IPS-18a (cell line): ENCODE data around the gene MRPL1.

Experiments used
- H3K27ac ChIP-seq: one replicate; pipeline ENCODE4 v1.5.1; 2013; ENCODE audit warnings: low read length
- H3K27me3 ChIP-seq: one replicate; pipeline ENCODE4 v1.6.1; 2013; ENCODE audit warnings: mild to moderate bottlenecking, low read length; ENCODE audit not compliant: control insufficient read depth, insufficient read depth
- H3K36me3 ChIP-seq: one replicate; pipeline ENCODE4 v1.6.1; 2013; ENCODE audit warnings: low read depth, low read length; ENCODE audit not compliant: control insufficient read depth
- H3K4me1 ChIP-seq: one replicate; pipeline ENCODE4 v1.6.1; 2013; ENCODE audit warnings: low read depth, low read length; ENCODE audit not compliant: control insufficient read depth
- H3K4me3 ChIP-seq: one replicate; pipeline ENCODE4 v1.5.1; 2013; ENCODE audit warnings: low read length
- H3K9ac ChIP-seq: one replicate; pipeline ENCODE4 v1.6.1; 2013; ENCODE audit warnings: mild to moderate bottlenecking, low read length, moderate library complexity
- H3K9me3 ChIP-seq: one replicate; pipeline ENCODE4 v1.6.1; 2013; ENCODE audit warnings: low read depth, low read length; ENCODE audit not compliant: control insufficient read depth

MRPL1 gene

GRCh38 chr4:77826275-77826674 is 36.4 kb upstream of the MRPL1 start:
- Histone ChIP-seq H3K4me1 (no peaks in the 10 kb centered on the region), H3K27ac (no peak overlapping the region)

GRCh38 chr4:77827343-77827742 is 35.3 kb upstream of the MRPL1 start:
- Histone ChIP-seq H3K4me3 (no peak overlapping the region), H3K36me3 (no peaks in the 10 kb centered on the region), H3K9ac (no peak overlapping the region), H3K9me3 (no peaks in the 10 kb centered on the region), H3K27me3 (no peaks in the 10 kb centered on the region), H3K4me1 (no peaks in the 10 kb centered on the region), H3K27ac (no peak overlapping the region)

More at GRCh38 chr4:77826275-77826674, 36.4 kb upstream of the MRPL1 start:
- no peaks in the 10 kb centered on the region for H3K36me3 ChIP-seq
- H3K9ac ChIP-seq = no peak overlapping the region
- peaks cover 2% of the 10 kb centered on the region for H3K27me3 ChIP-seq
- H3K4me3 ChIP-seq = no peak overlapping the region
- H3K9me3 ChIP-seq = no peaks in the 10 kb centered on the region

GRCh38 chr4:77833126-77833724 is 29.4 kb upstream of the MRPL1 start:
- no peak overlapping the region for H3K4me3 ChIP-seq
- no peak overlapping the region for H3K27ac ChIP-seq
- no peak overlapping the region for H3K9ac ChIP-seq
- H3K36me3 ChIP-seq = no peaks in the 10 kb centered on the region
- no peaks in the 10 kb centered on the region for H3K27me3 ChIP-seq
- H3K4me1 ChIP-seq = no peaks in the 10 kb centered on the region
- no peaks in the 10 kb centered on the region for H3K9me3 ChIP-seq

GRCh38 chr4:77834403-77834802 is 28.2 kb upstream of the MRPL1 start:
- no peak overlapping the region for H3K4me3 ChIP-seq
- H3K36me3 ChIP-seq = no peaks in the 10 kb centered on the region
- H3K9ac ChIP-seq = no peak overlapping the region
- no peaks in the 10 kb centered on the region for H3K27me3 ChIP-seq
- no peaks in the 10 kb centered on the region for H3K9me3 ChIP-seq
- no peaks in the 10 kb centered on the region for H3K4me1 ChIP-seq
- no peak overlapping the region for H3K27ac ChIP-seq

GRCh38 chr4:77843628-77844027 is 19.0 kb upstream of the MRPL1 start:
- Histone ChIP-seq H3K9me3 (no peaks in the 10 kb centered on the region), H3K4me3 (no peak overlapping the region), H3K9ac (no peak overlapping the region), H3K36me3 (no peaks in the 10 kb centered on the region), H3K4me1 (peaks cover 5% of the 10 kb centered on the region), H3K27ac (no peak overlapping the region), H3K27me3 (no peaks in the 10 kb centered on the region)

DNA sequence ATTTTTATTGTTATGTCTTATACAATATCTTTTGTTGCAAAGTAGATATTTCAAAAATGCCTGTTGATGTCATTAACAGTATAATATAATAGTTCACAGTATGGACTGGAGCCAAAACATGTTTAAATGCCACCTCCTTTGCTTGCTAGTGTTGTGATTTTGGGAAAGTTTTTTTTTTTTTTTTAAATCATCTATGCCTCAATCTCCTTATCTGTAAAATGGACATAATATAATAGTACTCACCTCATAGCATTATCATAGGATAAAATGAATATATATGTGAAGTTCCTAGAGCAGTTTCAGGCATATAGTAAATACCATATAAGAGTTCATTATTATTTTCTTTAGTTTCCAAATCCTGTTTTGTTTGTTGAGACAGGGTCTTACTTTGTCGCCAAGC is 18.3 kb upstream of the MRPL1 start:
- Histone ChIP-seq H3K36me3 (no peaks in the 10 kb centered on the region), H3K27me3 (no peaks in the 10 kb centered on the region), H3K4me1 (peaks cover 5% of the 10 kb centered on the region), H3K9me3 (no peaks in the 10 kb centered on the region), H3K9ac (no peak overlapping the region), H3K4me3 (no peak overlapping the region), H3K27ac (no peak overlapping the region)

- Histone ChIP-seq H3K4me3 (no peak overlapping the region), H3K27ac (no peak overlapping the region), H3K9ac (no peak overlapping the region), H3K27me3 (no peaks in the 10 kb centered on the region), H3K4me1 (peaks cover 5% of the 10 kb centered on the region), H3K36me3 (no peaks in the 10 kb centered on the region), H3K9me3 (no peaks in the 10 kb centered on the region)
Measured at GRCh38 chr4:77845400-77845799, 17.2 kb upstream of the MRPL1 start.

DNA sequence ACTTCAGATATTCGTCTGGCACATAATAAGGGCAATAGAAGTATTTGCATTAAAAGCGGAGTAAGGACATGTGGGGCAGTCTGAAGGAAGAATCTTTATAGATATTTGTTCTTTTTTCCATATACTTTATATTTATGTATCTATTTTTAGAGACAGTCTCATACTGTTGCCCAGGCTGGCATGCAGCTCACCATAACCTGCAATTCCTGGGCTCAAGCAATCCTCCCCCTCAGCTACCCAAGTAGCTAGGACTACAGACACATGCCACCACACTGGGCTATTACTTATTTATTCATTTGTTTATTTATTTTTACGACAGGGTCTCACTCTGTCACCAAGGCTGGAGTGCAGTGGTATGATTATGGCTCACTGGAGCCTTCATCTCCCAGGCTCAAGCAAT is 16.7 kb upstream of the MRPL1 start:
- Histone ChIP-seq H3K27ac (no peak overlapping the region), H3K4me3 (no peak overlapping the region), H3K9me3 (no peaks in the 10 kb centered on the region), H3K27me3 (no peaks in the 10 kb centered on the region), H3K4me1 (peaks cover 5% of the 10 kb centered on the region), H3K36me3 (no peaks in the 10 kb centered on the region), H3K9ac (no peak overlapping the region)

GRCh38 chr4:77848508-77848907 is 14.1 kb upstream of the MRPL1 start:
- H3K4me1 ChIP-seq = peaks cover 5% of the 10 kb centered on the region
- H3K27me3 ChIP-seq = no peaks in the 10 kb centered on the region
- no peak overlapping the region for H3K9ac ChIP-seq
- no peaks in the 10 kb centered on the region for H3K36me3 ChIP-seq
- no peak overlapping the region for H3K4me3 ChIP-seq
- H3K9me3 ChIP-seq = no peaks in the 10 kb centered on the region
- H3K27ac ChIP-seq = no peak overlapping the region

DNA sequence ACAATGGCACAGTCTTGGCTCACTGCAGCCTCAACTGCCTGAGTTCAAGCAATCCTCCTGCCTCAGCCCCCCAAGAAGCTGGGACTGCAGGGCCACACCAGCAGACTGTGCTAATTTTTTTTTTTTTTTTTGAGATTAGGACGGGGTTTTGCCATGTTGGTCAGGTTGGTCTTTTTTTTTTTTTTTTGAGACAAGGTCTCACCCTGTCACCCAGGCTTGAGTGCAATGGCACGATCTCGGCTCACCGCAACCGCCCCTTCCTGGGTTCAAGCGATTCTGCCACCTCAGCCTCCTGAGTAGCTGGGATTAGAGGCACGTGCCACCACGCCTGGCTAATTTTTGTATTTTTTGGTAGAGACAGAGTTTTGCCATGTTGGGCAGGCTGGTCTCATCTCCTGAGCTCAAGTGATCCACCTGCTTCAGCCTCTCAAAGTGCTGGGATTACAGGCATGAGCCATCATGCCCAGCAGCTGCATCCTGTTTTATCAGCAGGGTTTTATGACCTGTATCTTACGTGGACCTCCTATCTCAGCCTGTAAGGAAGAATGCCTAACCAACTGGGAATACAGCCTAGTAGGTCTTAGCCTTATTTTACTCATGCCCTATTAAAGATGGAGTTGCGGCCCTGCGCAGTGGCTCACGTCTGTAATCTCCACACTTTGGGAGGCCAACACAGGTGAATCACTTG is 13.2 kb upstream of the MRPL1 start:
- H3K36me3 ChIP-seq = no peaks in the 10 kb centered on the region
- no peak overlapping the region for H3K4me3 ChIP-seq
- H3K9ac ChIP-seq = no peak overlapping the region
- peaks cover 5% of the 10 kb centered on the region for H3K4me1 ChIP-seq
- no peaks in the 10 kb centered on the region for H3K9me3 ChIP-seq
- no peaks in the 10 kb centered on the region for H3K27me3 ChIP-seq
- no peak overlapping the region for H3K27ac ChIP-seq

DNA sequence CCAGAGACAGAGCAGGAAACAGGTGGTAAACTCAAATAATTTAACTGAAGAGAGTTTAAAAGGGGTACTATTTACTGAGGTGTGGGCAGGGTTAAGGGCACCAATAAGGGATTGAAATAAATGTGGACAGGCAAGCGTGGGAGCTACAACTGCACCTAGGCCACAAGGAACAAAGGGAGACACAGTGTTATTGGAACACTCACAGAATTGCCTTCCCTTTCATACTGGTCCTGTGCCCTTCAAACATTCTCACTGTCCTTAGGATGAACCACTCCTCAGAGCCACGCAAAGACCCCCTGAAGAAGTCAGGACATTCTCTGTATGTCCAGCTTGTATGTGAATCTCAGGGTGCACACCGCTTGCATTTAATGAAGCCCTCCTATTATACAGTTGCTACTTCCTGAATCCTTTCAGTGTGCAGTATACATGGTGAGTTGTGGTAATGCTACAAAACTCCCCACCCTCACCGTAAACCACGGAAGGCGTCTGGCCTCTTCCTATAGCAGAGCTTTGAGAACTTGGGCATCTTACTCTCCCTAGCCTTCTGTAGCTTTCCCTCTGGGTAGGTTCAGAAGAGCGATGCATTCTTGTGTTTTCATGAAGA is 9.6 kb upstream of the MRPL1 start:
- Histone ChIP-seq H3K4me1 (no peaks in the 10 kb centered on the region), H3K9me3 (no peaks in the 10 kb centered on the region), H3K36me3 (no peaks in the 10 kb centered on the region), H3K4me3 (no peak overlapping the region), H3K27me3 (no peaks in the 10 kb centered on the region), H3K9ac (no peak overlapping the region), H3K27ac (no peak overlapping the region)
